Measurements from ENCODE around the gene ZNF75A. TPM values are rescaled to one million over a fixed set of nuclear protein-coding genes. Genes with fewer than 3 reads are reported as not detected.

Gene ZNF75A
- total and polyA plus RNA-seq, 2 experiments from 2014 or later, result 29.6 to 36.9 TPM

GRCh38 chr16:3328643-3329042 lies 23.3 kb downstream of the ZNF75A start (continued):
- no peak for TF ChIP-seq ZNF331 (CRISPR knock-in tag; IDR thresholded peaks at IDR 0.05; ENCODE audit: low read depth)
- TF ChIP-seq NANOG (IDR thresholded peaks at IDR 0.05; ENCODE audit: borderline replicate concordance), result no peak
- TF ChIP-seq, protein P1, sequence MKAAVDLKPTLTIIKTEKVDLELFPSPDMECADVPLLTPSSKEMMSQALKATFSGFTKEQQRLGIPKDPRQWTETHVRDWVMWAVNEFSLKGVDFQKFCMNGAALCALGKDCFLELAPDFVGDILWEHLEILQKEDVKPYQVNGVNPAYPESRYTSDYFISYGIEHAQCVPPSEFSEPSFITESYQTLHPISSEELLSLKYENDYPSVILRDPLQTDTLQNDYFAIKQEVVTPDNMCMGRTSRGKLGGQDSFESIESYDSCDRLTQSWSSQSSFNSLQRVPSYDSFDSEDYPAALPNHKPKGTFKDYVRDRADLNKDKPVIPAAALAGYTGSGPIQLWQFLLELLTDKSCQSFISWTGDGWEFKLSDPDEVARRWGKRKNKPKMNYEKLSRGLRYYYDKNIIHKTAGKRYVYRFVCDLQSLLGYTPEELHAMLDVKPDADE (IDR thresholded peaks at IDR 0.05), result no peak
- no peak for TF ChIP-seq CREB1 (CRISPR knock-in tag; IDR thresholded peaks at IDR 0.05; ENCODE audit: low read depth)

GRCh38 chr16:3346041-3346440 lies 40.7 kb downstream of the ZNF75A start:
- no peaks in the 10 kb centered on the region for H4K20me1 ChIP-seq (replicated peaks; ENCODE audit: insufficient read depth)
- no peak overlapping the region for H3K27ac Mint-ChIP-seq
- H3K4me3 ChIP-seq, result no peak overlapping the region
- H2AFZ ChIP-seq, result no peak overlapping the region
- ATAC-seq (no peak), DNase-seq (ENCODE audit: low spot score) (no peak)
- no peaks in the 10 kb centered on the region for H3K9me2 ChIP-seq (ENCODE audit: insufficient read depth)
- peaks cover 78% of the 10 kb centered on the region for H3K9me3 Mint-ChIP-seq
- H3K27me3 ChIP-seq (ENCODE audit: insufficient read depth), result no peaks in the 10 kb centered on the region
- TF ChIP-seq, protein P1 (IDR thresholded peaks at IDR 0.05), result no peak
- TF ChIP-seq CREB1 (CRISPR knock-in tag; IDR thresholded peaks at IDR 0.05; ENCODE audit: low read depth) (no peak), CTCF (conservative IDR thresholded peaks at IDR 0.05; ENCODE audit: low read depth in 2 of 2) (no peak)
- H3K4me1 ChIP-seq (ENCODE audit: insufficient read depth), result no peaks in the 10 kb centered on the region
- peaks cover 8% of the 10 kb centered on the region; the same call in 2 of the 3 replicates for H3K36me3 Mint-ChIP-seq (ENCODE audit: low read depth)
- H3K27me3 Mint-ChIP-seq (ENCODE audit: insufficient read depth, low read depth, poor library complexity), result peaks cover 2% of the 10 kb centered on the region
- no peak overlapping the region for H3K4me2 ChIP-seq
- H3F3A ChIP-seq (replicated peaks; ENCODE audit: low read depth), result no peaks in the 10 kb centered on the region
- no peaks in the 10 kb centered on the region for H3K36me3 ChIP-seq (ENCODE audit: insufficient read depth)
- H3K4me1 Mint-ChIP-seq, result no peaks in the 10 kb centered on the region
- no peak overlapping the region for H3K4me3 Mint-ChIP-seq
- no peak overlapping the region for H3K27ac ChIP-seq (ENCODE audit: low read depth)
- no peaks in the 10 kb centered on the region for H3K79me2 ChIP-seq (replicated peaks; ENCODE audit: insufficient read depth)

DNA sequence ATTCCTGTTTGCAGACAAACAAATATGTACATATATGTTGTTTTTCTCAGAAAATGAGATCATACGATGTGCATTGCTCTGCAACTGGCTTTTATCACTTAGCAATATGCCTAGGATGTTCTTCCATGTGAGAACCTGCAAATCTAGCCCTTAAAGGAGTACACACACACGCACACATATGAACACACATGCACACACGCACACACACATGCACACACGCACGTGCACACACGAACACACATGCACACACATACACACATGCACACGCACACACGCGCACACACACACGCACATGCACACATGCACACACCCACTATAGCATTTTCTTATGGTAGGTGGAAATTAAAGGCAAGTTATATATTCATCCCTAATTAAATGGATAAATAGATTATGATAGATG lies 42.3 kb downstream of the ZNF75A start:
- Histone ChIP-seq H3K27me3 (ENCODE audit: insufficient read depth) (no peaks in the 10 kb centered on the region), H3K4me1 (ENCODE audit: insufficient read depth) (no peaks in the 10 kb centered on the region), H4K20me1 (replicated peaks; ENCODE audit: insufficient read depth) (no peaks in the 10 kb centered on the region), H3K9me2 (ENCODE audit: insufficient read depth) (no peaks in the 10 kb centered on the region), H3K36me3 (ENCODE audit: insufficient read depth) (no peaks in the 10 kb centered on the region), H2AFZ (no peak overlapping the region), H3K79me2 (replicated peaks; ENCODE audit: insufficient read depth) (no peaks in the 10 kb centered on the region), H3K27ac (ENCODE audit: low read depth) (no peak overlapping the region), H3F3A (replicated peaks; ENCODE audit: low read depth) (no peaks in the 10 kb centered on the region), H3K4me2 (no peak overlapping the region), H3K4me3 (no peak overlapping the region)
- no peak overlapping the region for H3K27ac Mint-ChIP-seq
- H3K4me1 Mint-ChIP-seq, result no peaks in the 10 kb centered on the region
- H3K4me3 Mint-ChIP-seq, result no peak overlapping the region
- ATAC-seq (no peak), DNase-seq (ENCODE audit: low spot score) (no peak)
- peaks cover 76% of the 10 kb centered on the region for H3K9me3 Mint-ChIP-seq
- peaks cover 14% of the 10 kb centered on the region for H3K36me3 Mint-ChIP-seq (ENCODE audit: low read depth)
- H3K27me3 Mint-ChIP-seq (ENCODE audit: insufficient read depth, low read depth, poor library complexity), result peaks cover 2% of the 10 kb centered on the region
- TF ChIP-seq, protein P2, sequence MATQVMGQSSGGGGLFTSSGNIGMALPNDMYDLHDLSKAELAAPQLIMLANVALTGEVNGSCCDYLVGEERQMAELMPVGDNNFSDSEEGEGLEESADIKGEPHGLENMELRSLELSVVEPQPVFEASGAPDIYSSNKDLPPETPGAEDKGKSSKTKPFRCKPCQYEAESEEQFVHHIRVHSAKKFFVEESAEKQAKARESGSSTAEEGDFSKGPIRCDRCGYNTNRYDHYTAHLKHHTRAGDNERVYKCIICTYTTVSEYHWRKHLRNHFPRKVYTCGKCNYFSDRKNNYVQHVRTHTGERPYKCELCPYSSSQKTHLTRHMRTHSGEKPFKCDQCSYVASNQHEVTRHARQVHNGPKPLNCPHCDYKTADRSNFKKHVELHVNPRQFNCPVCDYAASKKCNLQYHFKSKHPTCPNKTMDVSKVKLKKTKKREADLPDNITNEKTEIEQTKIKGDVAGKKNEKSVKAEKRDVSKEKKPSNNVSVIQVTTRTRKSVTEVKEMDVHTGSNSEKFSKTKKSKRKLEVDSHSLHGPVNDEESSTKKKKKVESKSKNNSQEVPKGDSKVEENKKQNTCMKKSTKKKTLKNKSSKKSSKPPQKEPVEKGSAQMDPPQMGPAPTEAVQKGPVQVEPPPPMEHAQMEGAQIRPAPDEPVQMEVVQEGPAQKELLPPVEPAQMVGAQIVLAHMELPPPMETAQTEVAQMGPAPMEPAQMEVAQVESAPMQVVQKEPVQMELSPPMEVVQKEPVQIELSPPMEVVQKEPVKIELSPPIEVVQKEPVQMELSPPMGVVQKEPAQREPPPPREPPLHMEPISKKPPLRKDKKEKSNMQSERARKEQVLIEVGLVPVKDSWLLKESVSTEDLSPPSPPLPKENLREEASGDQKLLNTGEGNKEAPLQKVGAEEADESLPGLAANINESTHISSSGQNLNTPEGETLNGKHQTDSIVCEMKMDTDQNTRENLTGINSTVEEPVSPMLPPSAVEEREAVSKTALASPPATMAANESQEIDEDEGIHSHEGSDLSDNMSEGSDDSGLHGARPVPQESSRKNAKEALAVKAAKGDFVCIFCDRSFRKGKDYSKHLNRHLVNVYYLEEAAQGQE (IDR thresholded peaks at IDR 0.05; ENCODE audit: unreplicated experiment), result no peak
- no peak for TF ChIP-seq JUNB (IDR thresholded peaks at IDR 0.05; ENCODE audit: unreplicated experiment)
- no peak for TF ChIP-seq EZH2 (IDR thresholded peaks at IDR 0.05; ENCODE audit: low read depth, unreplicated experiment)
- TF ChIP-seq ZNF331 (CRISPR knock-in tag; IDR thresholded peaks at IDR 0.05; ENCODE audit: low read depth), result no peak
- TF ChIP-seq EZH2phosphoT487 (IDR thresholded peaks at IDR 0.05; ENCODE audit: unreplicated experiment), result no peak
- TF ChIP-seq POLR2AphosphoS5 (IDR thresholded peaks at IDR 0.05; ENCODE audit: low read depth), result no peak
- TF ChIP-seq CREB1 (CRISPR knock-in tag; IDR thresholded peaks at IDR 0.05; ENCODE audit: low read depth), result no peak
